HG02623 (cell line): ENCODE measurements around the gene LPP.
A peak's percentile ranks its signal among the peaks of the same experiment; 100 is the strongest.

Experiments used
- ATAC-seq: cut with Tn5 transposase; IDR thresholded peaks from one replicate; pipeline ENCODE4 v1.9.1; 2021; ENCODE audit warnings: moderate library complexity; ENCODE audit not compliant: unreplicated experiment

Gene LPP

DNA sequence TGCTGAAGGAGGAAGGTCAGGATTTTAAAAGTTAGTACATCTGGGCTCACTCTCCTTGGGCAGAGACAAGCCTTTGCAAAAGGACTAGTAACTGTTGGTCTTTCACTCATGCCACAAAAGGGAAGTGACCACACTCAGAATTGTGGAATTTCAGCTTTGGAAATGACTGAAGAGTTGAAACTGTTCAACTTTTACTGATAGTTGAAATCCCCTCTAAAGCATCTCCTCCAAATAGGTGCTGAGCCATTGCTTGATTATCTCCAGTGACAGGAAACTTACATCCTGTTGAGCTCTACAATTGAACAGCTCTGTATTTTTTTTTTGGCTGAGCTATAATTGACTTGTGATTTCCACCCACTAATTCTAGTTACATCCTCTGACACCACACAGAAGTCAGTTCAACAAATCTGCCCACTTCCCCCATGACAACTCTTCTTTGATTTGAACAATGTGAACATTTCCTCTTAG lies 763.0 kb downstream of the LPP start:
- ATAC-seq, result peak; percentile 43

DNA sequence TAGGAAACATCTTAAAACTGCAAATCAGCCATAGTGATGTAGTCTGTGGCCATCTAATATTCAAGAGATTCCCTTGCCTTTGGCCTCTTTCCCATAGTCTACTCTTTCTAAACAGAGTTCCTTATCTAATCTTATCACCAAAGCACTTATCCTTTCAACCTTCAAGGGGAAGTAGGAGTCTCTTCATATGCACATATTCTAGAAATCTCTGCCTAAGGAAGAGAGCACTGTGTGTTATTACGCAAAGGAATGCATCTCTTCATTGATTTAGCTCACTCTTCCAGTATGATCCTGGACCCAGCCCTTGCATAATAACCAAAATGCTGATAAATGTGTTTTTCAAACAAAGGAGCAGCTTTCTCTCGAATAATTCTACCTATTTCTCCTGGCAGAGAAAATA lies 764.1 kb downstream of the LPP start:
- no peak for ATAC-seq

DNA sequence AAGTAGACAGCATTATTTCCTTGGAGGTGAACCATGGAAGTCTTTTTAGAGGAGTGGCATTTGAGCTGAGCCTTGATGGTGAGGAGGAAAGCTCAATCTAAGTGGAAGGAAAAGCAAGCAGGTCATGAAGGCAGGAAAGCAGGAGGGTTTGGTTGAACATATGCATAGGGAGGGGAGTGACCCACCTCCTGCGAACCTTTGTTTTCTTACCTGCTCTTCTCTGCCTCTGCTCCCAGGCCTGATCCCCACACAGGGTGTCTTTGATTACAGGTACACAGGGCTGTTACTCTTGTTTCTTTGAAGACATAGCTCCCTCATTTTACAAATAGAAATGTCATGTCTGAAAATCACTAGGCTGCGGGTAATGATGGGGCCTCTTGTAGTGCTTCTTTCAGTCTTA lies 769.7 kb downstream of the LPP start:
- ATAC-seq, result no peak

DNA sequence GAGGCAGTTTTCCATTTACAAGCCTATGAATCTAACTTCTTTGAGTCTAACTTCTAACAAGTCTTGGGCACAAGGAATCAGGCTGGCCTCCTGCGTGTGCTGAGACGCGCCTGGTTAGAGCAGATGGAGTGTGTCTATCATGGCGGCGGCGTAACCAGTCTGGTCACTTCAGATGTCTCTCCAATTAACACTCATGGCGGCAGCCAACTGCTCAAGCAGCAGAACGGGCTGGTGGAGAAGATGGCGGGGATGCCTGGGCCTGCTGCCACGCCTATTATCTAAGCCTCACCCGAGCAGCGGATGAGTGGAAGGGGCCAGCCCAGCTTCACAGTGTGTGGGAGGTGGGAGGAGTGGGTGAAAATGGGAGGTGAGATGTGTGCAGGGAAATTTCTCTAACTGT lies 771.4 kb downstream of the LPP start:
- ATAC-seq, result no peak

DNA sequence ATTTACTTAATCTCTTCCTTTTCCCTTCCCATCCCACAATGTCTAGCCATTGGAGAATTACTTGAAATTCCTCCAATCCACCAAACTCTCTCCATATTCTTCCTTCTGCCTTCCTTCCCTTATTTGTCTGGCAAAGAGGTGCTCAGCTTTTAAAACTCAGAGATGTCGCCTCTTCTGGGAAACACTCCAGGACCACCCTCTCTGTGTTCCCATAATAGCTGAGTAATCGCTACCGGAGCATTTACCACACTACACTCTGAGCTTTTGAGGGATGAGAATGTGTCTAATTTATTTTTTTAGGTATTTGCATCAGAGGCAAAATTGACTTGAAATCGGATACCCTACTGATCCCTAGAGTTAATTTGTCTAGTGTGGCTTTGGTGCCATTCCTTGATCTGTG lies 772.2 kb downstream of the LPP start:
- no peak for ATAC-seq

DNA sequence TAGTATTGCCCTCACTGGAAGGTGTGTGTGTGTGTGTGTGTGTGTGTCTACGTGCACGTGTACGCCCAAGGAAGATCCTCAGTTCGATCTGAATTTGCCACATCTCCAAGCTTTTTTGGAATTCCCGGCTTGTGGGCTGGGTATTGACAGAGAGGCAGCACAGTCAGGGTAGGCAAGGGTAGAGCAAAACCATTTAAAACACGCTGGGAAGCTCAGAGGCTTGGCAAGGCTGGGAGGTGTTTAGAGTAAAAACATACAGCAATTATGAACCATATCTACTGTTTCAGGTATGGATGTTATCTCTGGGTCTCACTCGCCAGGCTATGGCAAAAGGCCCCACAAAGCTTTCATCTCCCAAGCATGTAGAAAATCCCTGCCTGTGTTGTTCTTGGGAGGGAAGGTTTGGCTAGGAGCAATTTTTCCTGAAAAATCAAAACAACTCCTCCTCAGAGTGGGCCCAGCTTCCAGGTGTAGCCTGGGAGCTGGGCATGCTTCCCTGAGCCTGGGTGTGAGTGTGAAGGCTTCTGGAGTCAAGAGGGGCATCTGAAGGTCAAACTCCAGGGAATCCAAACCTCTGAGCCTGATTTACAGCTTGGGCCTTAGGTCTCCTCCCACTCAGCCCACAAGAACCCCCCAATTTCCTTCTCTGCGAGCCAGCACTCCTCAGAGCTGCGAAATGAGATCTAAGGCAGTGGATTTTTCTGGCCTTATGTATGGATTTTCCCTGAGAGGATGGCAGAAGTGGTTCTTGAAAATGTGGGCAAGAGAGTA lies 773.0 kb downstream of the LPP start:
- no peak for ATAC-seq

DNA sequence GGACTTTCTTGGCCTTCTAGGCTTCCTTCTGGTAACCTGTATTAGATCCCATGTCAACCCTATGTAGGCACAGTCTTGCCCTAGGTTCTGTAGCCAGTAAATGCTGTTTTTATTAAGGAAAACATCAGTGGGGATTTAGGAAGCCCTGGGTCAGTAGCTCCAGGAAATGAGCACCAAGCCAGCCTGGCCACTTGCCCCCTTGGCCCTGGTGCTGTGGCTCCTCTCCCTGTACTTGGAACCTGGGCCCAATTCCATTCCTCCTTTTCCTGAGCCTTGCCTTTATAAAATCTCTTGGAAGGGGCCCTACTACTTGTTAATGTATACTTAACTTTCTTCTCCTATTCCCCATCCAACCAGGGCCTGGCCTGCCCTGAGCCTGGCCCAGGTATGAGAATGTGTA lies 774.0 kb downstream of the LPP start:
- ATAC-seq, result no peak

DNA sequence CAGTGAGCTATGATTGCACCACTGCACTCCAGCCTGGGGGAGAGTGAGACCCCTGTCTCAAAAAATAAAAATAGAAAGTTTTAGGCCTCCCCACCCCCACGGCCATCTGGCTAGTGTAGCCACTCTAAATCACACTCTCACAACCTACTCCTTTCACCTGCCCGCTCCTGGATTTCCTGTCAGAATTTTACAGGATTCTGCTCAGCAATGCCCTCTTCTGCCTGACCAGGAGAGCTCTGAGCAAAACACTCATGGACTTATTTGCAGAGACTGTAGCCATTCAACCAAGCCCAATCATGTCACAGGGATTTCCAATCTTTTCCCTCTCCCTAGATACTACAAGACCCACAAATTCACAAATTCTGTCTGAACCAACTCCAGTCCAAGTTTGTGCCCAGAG lies 775.2 kb downstream of the LPP start:
- no peak for ATAC-seq

DNA sequence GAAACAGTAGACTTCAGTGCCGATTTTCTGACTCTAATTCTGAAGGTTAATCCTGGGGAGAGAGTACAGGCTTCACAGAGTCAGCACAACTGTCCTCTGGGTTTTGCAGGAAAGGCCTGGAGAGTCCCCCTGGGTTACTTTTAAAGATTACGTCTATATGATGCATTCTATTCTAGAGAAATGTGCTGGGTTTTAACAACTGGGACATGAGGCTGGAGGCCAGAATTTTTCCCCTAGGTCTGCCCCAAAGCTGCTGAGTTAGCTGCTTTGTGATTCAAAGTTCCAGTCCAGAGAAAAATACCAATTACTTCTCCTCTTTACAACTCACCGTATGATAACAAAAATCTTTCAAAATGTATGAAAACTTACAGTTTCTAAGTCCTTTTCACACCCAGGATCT lies 777.1 kb downstream of the LPP start:
- ATAC-seq, result no peak

DNA sequence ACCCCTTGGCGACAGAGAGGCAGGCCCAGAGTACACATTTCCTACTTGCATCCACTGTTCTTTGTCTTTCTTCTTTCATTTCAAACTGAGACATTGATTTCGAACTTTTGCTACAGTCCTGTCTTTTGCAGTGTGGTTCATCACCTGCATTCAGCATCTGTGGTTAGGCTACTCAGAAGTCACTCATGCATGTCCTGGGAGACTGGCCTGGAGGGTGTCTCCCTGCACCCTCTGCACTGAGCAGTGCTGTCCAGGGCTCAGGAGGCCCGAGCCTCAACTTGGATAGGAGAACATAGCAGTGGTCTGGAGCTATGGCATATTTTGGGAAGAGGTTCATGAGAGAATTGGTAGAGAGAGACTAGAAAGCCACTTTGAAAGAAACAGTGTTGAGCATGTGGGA lies 777.6 kb downstream of the LPP start:
- no peak for ATAC-seq

DNA sequence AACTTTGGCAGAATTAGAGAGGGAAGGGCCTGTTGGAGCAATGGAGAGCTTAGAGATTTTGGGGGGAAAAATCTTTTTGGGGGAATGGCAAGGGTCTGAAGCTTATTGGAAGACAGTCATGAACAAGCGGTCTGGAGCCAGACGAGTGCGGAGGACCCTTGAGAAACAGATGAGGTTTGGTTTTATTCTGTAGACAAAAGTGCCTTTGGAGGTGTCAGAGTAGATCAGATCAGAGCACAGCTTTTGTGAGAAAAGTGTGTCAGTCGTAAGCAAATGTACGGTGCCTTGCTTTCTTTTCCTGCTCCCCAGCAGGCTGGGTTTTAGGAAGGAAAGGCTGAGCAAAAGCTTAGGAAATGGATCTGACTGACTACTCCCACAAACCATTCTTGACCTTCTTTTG lies 781.0 kb downstream of the LPP start:
- no peak for ATAC-seq

DNA sequence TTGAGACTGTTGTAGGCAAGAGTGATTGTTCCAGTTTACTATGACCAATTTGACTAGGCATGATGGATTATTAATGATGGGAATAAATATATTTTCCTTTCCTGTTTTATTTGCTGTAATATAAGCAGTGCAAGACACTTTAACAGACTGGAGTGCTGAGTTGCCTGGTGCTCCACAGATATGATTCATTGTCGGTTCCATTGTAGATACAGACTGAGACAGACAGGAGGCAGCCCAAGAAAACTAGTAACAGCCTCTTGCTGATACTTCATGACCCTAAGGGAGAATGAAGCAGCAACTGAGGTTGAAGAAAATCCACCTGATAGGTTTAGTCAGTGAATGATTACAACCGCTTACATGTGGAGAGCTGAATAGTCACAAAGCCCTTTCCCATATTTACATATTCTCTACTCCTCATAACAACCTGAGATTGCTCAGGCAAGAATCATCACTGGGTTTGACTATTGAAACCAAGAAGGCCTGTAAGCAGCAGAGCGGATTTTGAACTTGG lies 782.7 kb downstream of the LPP start:
- no peak for ATAC-seq

DNA sequence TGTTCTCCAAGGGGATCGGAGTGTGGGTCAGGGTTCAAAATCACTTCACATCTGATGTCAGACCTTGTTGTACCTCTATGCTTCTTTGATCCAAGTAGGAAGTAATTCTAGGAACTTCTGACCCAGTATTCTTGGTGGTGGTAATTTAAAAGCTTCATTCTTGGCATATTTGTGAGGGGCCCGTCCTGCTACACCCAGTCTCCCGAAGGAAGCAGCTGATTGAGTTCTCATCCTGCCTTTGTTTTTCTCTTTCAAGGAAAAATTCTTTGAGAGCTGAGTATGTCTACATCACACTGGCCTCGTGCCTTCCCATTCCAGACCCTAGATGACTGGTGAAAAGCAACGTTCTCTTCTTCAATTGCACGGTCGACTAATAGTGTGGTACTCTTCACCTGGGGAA lies 783.4 kb downstream of the LPP start:
- ATAC-seq, result no peak

DNA sequence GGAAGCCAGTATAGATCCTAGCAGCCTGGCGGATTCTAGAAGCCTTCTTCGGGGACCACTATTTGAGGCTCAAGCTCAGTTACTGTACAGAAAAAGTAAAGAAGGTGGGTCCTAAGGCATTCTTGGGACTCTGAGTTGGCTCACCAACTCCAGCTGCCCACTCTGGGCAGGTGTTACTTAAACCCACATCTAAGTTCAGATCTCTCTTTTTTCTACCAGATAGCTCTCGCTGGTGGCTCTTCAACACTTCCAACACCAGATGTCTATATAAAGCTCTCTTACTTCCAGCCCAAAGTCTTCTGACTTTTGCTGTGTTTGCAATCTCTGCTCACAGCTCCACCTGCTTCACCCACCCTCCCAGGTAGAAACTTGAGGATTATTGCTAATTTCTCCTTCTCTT lies 785.0 kb downstream of the LPP start:
- ATAC-seq, result no peak

DNA sequence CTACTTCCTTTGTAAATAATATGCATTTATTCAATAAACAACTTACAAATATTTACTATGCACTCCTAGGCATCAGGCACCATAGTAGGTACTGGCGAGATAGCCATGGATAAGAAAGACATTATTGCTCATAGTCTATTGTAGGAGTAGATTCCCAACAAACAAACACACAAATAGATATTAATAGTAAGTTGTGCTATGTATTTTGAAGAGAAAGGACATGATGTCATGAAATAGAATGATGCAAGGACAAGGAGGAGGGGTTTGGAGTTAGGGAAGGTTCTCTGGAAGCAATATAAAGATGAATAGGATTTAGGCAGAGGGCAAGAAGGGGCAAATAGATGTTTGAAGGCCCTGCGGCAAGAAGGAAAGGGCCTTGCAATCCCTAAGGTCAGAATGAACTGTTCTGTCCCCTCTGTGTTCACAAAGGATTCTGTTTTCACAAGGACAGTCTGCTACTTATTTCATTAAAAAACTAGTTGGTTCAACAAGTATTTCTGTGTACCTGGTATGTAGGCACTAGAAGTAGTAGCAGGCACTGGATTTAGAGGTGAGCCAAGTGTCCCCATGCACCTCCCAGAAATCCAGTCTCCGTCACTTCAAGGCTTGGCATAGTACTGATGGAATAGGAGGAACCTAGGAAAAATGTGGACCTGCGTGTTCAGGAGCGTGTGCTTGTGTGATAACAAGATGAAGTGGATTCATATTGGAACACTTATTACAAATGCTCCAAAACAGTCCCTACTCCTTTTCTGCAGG lies 786.0 kb downstream of the LPP start:
- no peak for ATAC-seq
